CD14-positive monocyte (primary cell): Measurements from ENCODE around the gene PHLDB2. TPM values are rescaled to one million over a fixed set of nuclear protein-coding genes. Genes with fewer than 3 reads are reported as not detected.

Source experiments
- DNase-seq, 3 donors: peaks; one replicate each; pipeline ENCODE4 v3.0.0-alpha.2; 2011 to 2022
- H2AFZ ChIP-seq: 2 replicates; pipeline ENCODE4 v1.6.0; 2012; ENCODE audit warnings: mild to moderate bottlenecking, low read depth, low read length, inconsistent platforms; ENCODE audit not compliant: insufficient read depth, poor library complexity, severe bottlenecking
- H3K27ac ChIP-seq, 2 donors: 1 replicate in 1 of 2; 2 replicates in 1 of 2; pipeline ENCODE4 v1.5.1; 2012 to 2013; ENCODE audit warnings: low read length in 2 of 2, control low read depth in 1 of 2, inconsistent platforms in 1 of 2, low read depth in 1 of 2, mild to moderate bottlenecking in 1 of 2
- H3K27me3 ChIP-seq, 2 donors: one replicate each; pipeline versions ENCODE4 v1.6.0 to v1.6.1; 2011 to 2013; ENCODE audit warnings: low read length in 2 of 2; ENCODE audit not compliant: control insufficient read depth in 2 of 2, insufficient read depth in 2 of 2
- H3K36me3 ChIP-seq, 2 donors: replicated peaks in 1 of 2; 1 replicate in 1 of 2; 2 replicates in 1 of 2; pipeline versions ENCODE4 v1.5.1 to v1.6.1; 2012 to 2013; ENCODE audit warnings: low read length in 2 of 2, control low read depth in 1 of 2, inconsistent platforms in 1 of 2, mild to moderate bottlenecking in 1 of 2; ENCODE audit not compliant: insufficient read depth in 2 of 2, control insufficient read depth in 1 of 2
- H3K4me1 ChIP-seq, 2 donors: 1 replicate in 1 of 2; 2 replicates in 1 of 2; pipeline versions ENCODE4 v1.5.1 to v1.6.1; 2012 to 2013; ENCODE audit warnings: low read length in 2 of 2, control low read depth in 1 of 2, inconsistent platforms in 1 of 2, mild to moderate bottlenecking in 1 of 2, moderate library complexity in 1 of 2; ENCODE audit not compliant: insufficient read depth in 2 of 2, control insufficient read depth in 1 of 2
- H3K4me2 ChIP-seq: replicated peaks from 2 replicates; pipeline ENCODE3; 2012; ENCODE audit warnings: low read length, moderate library complexity, mild to moderate bottlenecking; ENCODE audit not compliant: poor library complexity, severe bottlenecking; ENCODE audit errors: extremely low read depth
- H3K4me3 ChIP-seq, 3 experiments: fragments of 200-600 bp in 1 of 3; sonication (generic) in 1 of 3; replicated peaks in 1 of 3; 1 replicate in 2 of 3; 2 replicates in 1 of 3; pipeline ENCODE4 v1.5.1; 2011 to 2013; ENCODE audit warnings: low read length in 3 of 3, mild to moderate bottlenecking in 3 of 3, control low read depth in 2 of 3, low read depth in 2 of 3, inconsistent platforms in 1 of 3, moderate library complexity in 1 of 3
- H3K79me2 ChIP-seq: 2 replicates; pipeline ENCODE4 v1.6.0; 2012; ENCODE audit warnings: mild to moderate bottlenecking, control low read depth, inconsistent platforms, low read length, moderate library complexity; ENCODE audit not compliant: insufficient read depth
- H3K9ac ChIP-seq: 2 replicates; pipeline ENCODE4 v1.6.0; 2017; ENCODE audit warnings: low read length, mild to moderate bottlenecking; ENCODE audit not compliant: insufficient read depth, poor library complexity, severe bottlenecking
- H3K9me3 ChIP-seq, 2 donors: replicated peaks in 1 of 2; 1 replicate in 1 of 2; 2 replicates in 1 of 2; pipeline versions ENCODE4 v1.5.1 to v1.6.1; 2012 to 2013; ENCODE audit warnings: low read length in 2 of 2, control low read depth in 1 of 2; ENCODE audit not compliant: control insufficient read depth in 1 of 2, insufficient read depth in 1 of 2
- H4K20me1 ChIP-seq: 2 replicates; pipeline ENCODE4 v1.6.0; 2012; ENCODE audit warnings: mild to moderate bottlenecking, low read length, control low read depth, moderate library complexity; ENCODE audit not compliant: insufficient read depth
- H3K27ac Mint-ChIP-seq, 7 donors: one replicate each; pipeline ENCODE4 v1.8.0; 2020; ENCODE audit warnings: mild to moderate bottlenecking in 7 of 7, mixed read lengths in 7 of 7, moderate library complexity in 6 of 7, inconsistent platforms in 2 of 7
- H3K27me3 Mint-ChIP-seq, 3 donors: one replicate each; pipeline ENCODE4 v1.8.0; 2021 to 2022; ENCODE audit warnings: low read depth in 3 of 3, mild to moderate bottlenecking in 3 of 3, mixed read lengths in 3 of 3, moderate library complexity in 3 of 3, inconsistent platforms in 1 of 3
- H3K36me3 Mint-ChIP-seq, 2 donors: one replicate each; pipeline ENCODE4 v1.8.0; 2020; ENCODE audit warnings: mixed read lengths in 2 of 2, inconsistent platforms in 1 of 2, mild to moderate bottlenecking in 1 of 2
- H3K4me1 Mint-ChIP-seq: one replicate; pipeline ENCODE4 v1.8.0; 2020; ENCODE audit warnings: mild to moderate bottlenecking, mixed read lengths
- H3K4me3 Mint-ChIP-seq, 2 donors: one replicate each; pipeline ENCODE4 v1.8.0; 2020; ENCODE audit warnings: mild to moderate bottlenecking in 2 of 2, mixed read lengths in 2 of 2, moderate library complexity in 1 of 2
- H3K9me3 Mint-ChIP-seq, 7 donors: one replicate each; pipeline ENCODE4 v1.8.0; 2020 to 2022; ENCODE audit warnings: mixed read lengths in 7 of 7, mild to moderate bottlenecking in 6 of 7, moderate library complexity in 6 of 7, inconsistent platforms in 2 of 7
- CTCF ChIP-seq: fragments of 200-600 bp; IDR thresholded peaks from one replicate; pipeline ENCODE4 v1.8.0; 2022; ENCODE audit warnings: antibody characterized with exemption, mild to moderate bottlenecking
- WGBS: methylation state at CpG from one replicate; pipeline ENCODE4 v1.1.5; 2013; ENCODE audit warnings: missing lambda C conversion rate; ENCODE audit not compliant: insufficient coverage; 5-methylcytosine and 5-hydroxymethylcytosine counted together
- intact Hi-C, 2 donors: fragments of 100-400 bp; cut with micrococcal nuclease; formaldehyde crosslinking; loops; one replicate each; pipeline versions ENCODE4 v1.15.0 to v1.15.1; 2023
- polyA plus RNA-seq, 3 donors: library from polyadenylated mRNA; depleted of rRNA in 1 of 3; unstranded in 2 of 3; stranded (reverse) in 1 of 3; fragments of 300-500 nt in 2 of 3; fragments of >200 nt in 1 of 3; fragmentation: Illumina TruSeq in 2 of 3; gene quantifications; 1 replicate in 2 of 3; 2 replicates in 1 of 3; pipeline ENCODE4 v1.2.3, GENCODE V29; 2012 to 2021

The PHLDB2 gene
- polyA plus RNA-seq, 3 donors: 0.08 TPM; not detected in 2

- Mint-ChIP-seq H3K27ac (no peak overlapping the region), H3K4me1 (no peaks in the 10 kb centered on the region), H3K36me3 (no peaks in the 10 kb centered on the region), H3K4me3 (no peak overlapping the region), H3K9me3 (no peaks in the 10 kb centered on the region), H3K27me3 (no peaks in the 10 kb centered on the region)
- H3K27me3 ChIP-seq: no peaks in the 10 kb centered on the region
- no peak overlapping the region for H2AFZ ChIP-seq
- no peak overlapping the region for H3K4me2 ChIP-seq
- no peaks in the 10 kb centered on the region for H4K20me1 ChIP-seq
- 94% methylated on average over 3 of the region's 3 CpGs for WGBS
- H3K4me1 ChIP-seq: no peaks in the 10 kb centered on the region
- intact Hi-C loops: no loop called here
- no peak for TF ChIP-seq CTCF
- no peak overlapping the region for H3K27ac ChIP-seq
- no peaks in the 10 kb centered on the region for H3K36me3 ChIP-seq
- H3K79me2 ChIP-seq: no peaks in the 10 kb centered on the region
- H3K9ac ChIP-seq: no peak overlapping the region
- DNase-seq: no peak
- no peaks in the 10 kb centered on the region for H3K9me3 ChIP-seq
- H3K4me3 ChIP-seq: no peak overlapping the region
Observed at GRCh38 chr3:111956449-111956848, 97.4 kb downstream of the PHLDB2 start.

- no peak overlapping the region for H2AFZ ChIP-seq
- Mint-ChIP-seq H3K9me3 (no peaks in the 10 kb centered on the region), H3K27ac (no peak overlapping the region), H3K27me3 (no peaks in the 10 kb centered on the region), H3K4me3 (no peak overlapping the region), H3K4me1 (no peaks in the 10 kb centered on the region), H3K36me3 (no peaks in the 10 kb centered on the region)
- 95% methylated on average over 3 of the region's 4 CpGs for WGBS
- no peaks in the 10 kb centered on the region for H3K36me3 ChIP-seq
- no peak for DNase-seq
- no peaks in the 10 kb centered on the region for H3K79me2 ChIP-seq
- intact Hi-C loops: no loop called here
- no peaks in the 10 kb centered on the region for H3K9me3 ChIP-seq
- H4K20me1 ChIP-seq: no peaks in the 10 kb centered on the region
- no peak overlapping the region for H3K27ac ChIP-seq
- no peak overlapping the region for H3K9ac ChIP-seq
- H3K4me2 ChIP-seq: no peak overlapping the region
- no peaks in the 10 kb centered on the region for H3K4me1 ChIP-seq
- TF ChIP-seq CTCF: no peak
- no peak overlapping the region for H3K4me3 ChIP-seq
- no peaks in the 10 kb centered on the region for H3K27me3 ChIP-seq
Observed at GRCh38 chr3:111956995-111957734, 98.1 kb downstream of the PHLDB2 start.
